GM12878 (cell line): Measurements from ENCODE around the gene SDK2. TPM values are rescaled to one million over a fixed set of nuclear protein-coding genes. Genes with fewer than 3 reads are reported as not detected.

Experiments used
- ATAC-seq: fragments of 200-7000 bp; cut with Tn5 transposase; 3 replicates; pipeline ENCODE4 v1.9.1; 2020; ENCODE audit warnings: mild to moderate bottlenecking, moderate library complexity
- BruUV-seq: library from RNA; stranded (reverse); fragments of 400-500 nt; replicated peaks from 2 replicates; lab custom pipeline; 2021; lab: Mats Ljungman, UMichigan
- CTCF ChIA-PET: fragments of 300-600 bp; sonication (Branson Sonifier 250); formaldehyde crosslinking; extraction: SDS; loops from one replicate; lab custom pipeline; 2021; ENCODE audit warnings: inconsistent platforms; lab: Yijun Ruan, JAX
- POLR2A ChIA-PET: fragments of 350-600 bp; formaldehyde crosslinking; extraction: SDS; loops from one replicate; lab custom pipeline; 2021; ENCODE audit warnings: inconsistent platforms; lab: Charles Lee
- RAD21 ChIA-PET: fragments of 300-600 bp; sonication (Branson Sonifier 250); formaldehyde crosslinking; loops from one replicate; lab custom pipeline; 2023; ENCODE audit warnings: antibody characterized with exemption; ENCODE audit not compliant: unreplicated experiment; lab: Charles Lee
- SMC1A ChIA-PET: fragments of 300-600 bp; sonication (Branson Sonifier 250); formaldehyde crosslinking; loops from one replicate; lab custom pipeline; 2023; ENCODE audit not compliant: unreplicated experiment, uncharacterized antibody; lab: Charles Lee
- DNase-seq: peaks from one replicate; pipeline ENCODE4 v3.0.0-alpha.2; 2011; ENCODE audit warnings: low read depth, low spot score
- FAIRE-seq: peaks from 3 replicates; lab custom pipeline; 2011; peaks lifted over from hg19 to GRCh38; lab: Jason Lieb, UNC
- H2AFZ ChIP-seq: 2 replicates; pipeline ENCODE4 v1.6.0; 2011; ENCODE audit warnings: low read depth, low read length, control low read depth; ENCODE audit not compliant: control insufficient read depth
- H3K27ac ChIP-seq: 2 replicates; pipeline ENCODE4 v1.5.1; 2011; ENCODE audit warnings: control low read depth; ENCODE audit not compliant: control insufficient read depth, insufficient read depth
- H3K27me3 ChIP-seq, 2 experiments: replicated peaks in 1 of 2; 2 replicates each; pipeline versions ENCODE4 v1.6.0 to v1.6.1; 2011; ENCODE audit warnings: low read length in 1 of 2; ENCODE audit not compliant: control insufficient read depth in 2 of 2, insufficient read depth in 2 of 2
- H3K36me3 ChIP-seq, 2 experiments: 2 replicates each; pipeline ENCODE4 v1.5.1; 2011; ENCODE audit warnings: low read length in 1 of 2; ENCODE audit not compliant: control insufficient read depth in 2 of 2, insufficient read depth in 2 of 2
- H3K4me1 ChIP-seq: 2 replicates; pipeline ENCODE4 v1.6.1; 2011; ENCODE audit warnings: mild to moderate bottlenecking, low read length, moderate library complexity, mixed read lengths; ENCODE audit not compliant: control insufficient read depth, insufficient read depth
- H3K4me2 ChIP-seq: 2 replicates; pipeline ENCODE4 v1.6.0; 2011; ENCODE audit warnings: control low read depth; ENCODE audit not compliant: control insufficient read depth, insufficient read depth
- H3K4me3 ChIP-seq: fragments of 200-600 bp; sonication (generic); 2 replicates; pipeline ENCODE4 v1.5.1; 2016
- H3K79me2 ChIP-seq: 2 replicates; pipeline ENCODE4 v1.6.0; 2011; ENCODE audit warnings: low read length; ENCODE audit not compliant: control insufficient read depth, insufficient read depth
- H3K9ac ChIP-seq: 2 replicates; pipeline ENCODE4 v1.8.0; 2011; ENCODE audit warnings: low read length, control low read depth, mixed read lengths; ENCODE audit not compliant: control insufficient read depth, insufficient read depth
- H3K9me3 ChIP-seq: replicated peaks from 3 replicates; pipeline ENCODE4 v1.5.1; 2011; ENCODE audit warnings: mild to moderate bottlenecking, low read length; ENCODE audit not compliant: control insufficient read depth, insufficient read depth
- H4K20me1 ChIP-seq: 2 replicates; pipeline ENCODE4 v1.6.0; 2011; ENCODE audit not compliant: control insufficient read depth, insufficient read depth
- ATF2 ChIP-seq: IDR thresholded peaks from 2 replicates; pipeline ENCODE4 v1.6.1; 2012; ENCODE audit warnings: low read length, inconsistent platforms
- BRCA1 ChIP-seq: IDR thresholded peaks from 2 replicates; pipeline ENCODE4 v1.6.1; 2011; ENCODE audit warnings: low read depth, low read length, improper control_type of control experiment
- CBX3 ChIP-seq: fragments of 200-600 bp; sonication (generic); IDR thresholded peaks from 2 replicates; pipeline ENCODE4 v1.6.1; 2016; ENCODE audit warnings: low read depth, borderline replicate concordance
- CHD2 ChIP-seq: IDR thresholded peaks from 2 replicates; pipeline ENCODE4 v1.6.1; 2011; ENCODE audit warnings: low read depth, low read length, improper control_type of control experiment, borderline replicate concordance
- EED ChIP-seq: sonication (generic); IDR thresholded peaks from 2 replicates; pipeline ENCODE4 v1.6.1; 2016; ENCODE audit warnings: antibody characterized with exemption, low read depth
- POLR2AphosphoS5 ChIP-seq: IDR thresholded peaks from 2 replicates; pipeline ENCODE4 v1.6.1; 2011; ENCODE audit warnings: mild to moderate bottlenecking, low read length, inconsistent platforms
- SRF ChIP-seq, 2 experiments: IDR thresholded peaks; 2 replicates each; pipeline ENCODE4 v1.6.1; 2011; ENCODE audit warnings: low read depth in 2 of 2, low read length in 2 of 2, mild to moderate bottlenecking in 1 of 2, moderate library complexity in 1 of 2
- TCF3 ChIP-seq: IDR thresholded peaks from 2 replicates; pipeline ENCODE4 v1.6.1; 2012; ENCODE audit warnings: low read depth, mild to moderate bottlenecking, low read length, borderline replicate concordance; ENCODE audit not compliant: insufficient read depth
- YY1 ChIP-seq: IDR thresholded peaks from 2 replicates; pipeline ENCODE4 v1.6.1; 2011; ENCODE audit warnings: low read depth, mild to moderate bottlenecking, low read length
- ZBED1 ChIP-seq: IDR thresholded peaks from 2 replicates; pipeline ENCODE4 v1.6.1; 2016; ENCODE audit warnings: borderline replicate concordance
- ZNF24 ChIP-seq: fragments of 450-650 bp; IDR thresholded peaks from 2 replicates; pipeline ENCODE4 v1.6.1; 2017; ENCODE audit warnings: antibody characterized with exemption, mild to moderate bottlenecking
- WGBS: methylation state at CpG from one replicate; pipeline ENCODE4 v1.1.6; 2016; ENCODE audit warnings: low lambda C conversion rate; ENCODE audit not compliant: insufficient replicate concordance, insufficient coverage; ENCODE audit errors: missing lambda C conversion rate; 5-methylcytosine and 5-hydroxymethylcytosine counted together
- in situ Hi-C: fragments of 300-500 bp; cut with MboI; formaldehyde crosslinking; loops from 9 replicates; pipeline ENCODE4 v1.14.3; 2018; ENCODE audit warnings: mixed read lengths
- intact Hi-C: fragments of 100-400 bp; cut with micrococcal nuclease; formaldehyde crosslinking; loops from one replicate; pipeline ENCODE4 v1.14.2; 2022; ENCODE audit not compliant: unreplicated experiment
- polyA plus RNA-seq, 11 experiments: library from polyadenylated mRNA; depleted of rRNA in 4 of 11; unstranded in 6 of 11; stranded (reverse) in 5 of 11; fragments of >200 nt; fragmentation: Nextera tagmentation in 4 of 11; fragmentation: Illumina TruSeq in 1 of 11; extraction: Ambion mirVana in 4 of 11; extraction: Trizol in 1 of 11; gene quantifications; 1 replicate in 1 of 11; 2 replicates in 10 of 11; pipeline versions ENCODE4 v1.2.1 to v1.2.3, GENCODE V29; 2011 to 2016; ENCODE audit warnings: inconsistent platforms in 2 of 11, missing spikeins in 2 of 11, low read depth in 1 of 11
- total RNA-seq, 4 experiments: library from RNA; depleted of rRNA in 3 of 4; stranded (reverse); fragments of >200 nt in 3 of 4; fragmentation: Illumina TruSeq in 1 of 4; extraction: Trizol in 1 of 4; gene quantifications; 2 replicates each; pipeline versions ENCODE4 v1.2.1 to v1.2.3, GENCODE V29; 2013 to 2021
- TF ChIP-seq, protein P1 (sequence below): fragments of 450-650 bp; conservative IDR thresholded peaks from 2 replicates; pipeline ENCODE4 v1.6.1; 2017; ENCODE audit warnings: mild to moderate bottlenecking, moderate library complexity
- TF ChIP-seq, protein P2 (sequence below): IDR thresholded peaks from 2 replicates; pipeline ENCODE4 v1.6.1; 2012; ENCODE audit warnings: mild to moderate bottlenecking, low read depth, low read length

The SDK2 gene
- total and polyA plus RNA-seq, 10 of the 15 experiments (the other 5 are each of a cell fraction or from before 2014, with no cell fraction given), result 0.03 to 0.08 (median 0.03) TPM; not detected in 7

- Histone ChIP-seq H2AFZ (no peak overlapping the region), H3K27me3 (no peaks in the 10 kb centered on the region), H3K27ac (no peak overlapping the region), H3K4me3 (no peak overlapping the region), H3K4me2 (no peak overlapping the region), H3K9ac (no peak overlapping the region), H3K36me3 (no peaks in the 10 kb centered on the region), H3K79me2 (no peaks in the 10 kb centered on the region), H4K20me1 (no peaks in the 10 kb centered on the region), H3K4me1 (peaks cover 12% of the 10 kb centered on the region), H3K9me3 (no peaks in the 10 kb centered on the region)
- CTCF ChIA-PET, result interaction anchor here (1.1 to 2.0 kb wide), 2 partner anchors 23 to 50 kb away, joined by 3 to 7 read pairs; no protein-coding TSS in a partner anchor
- RAD21 ChIA-PET, result interaction anchor here (1.3 to 2.8 kb wide), 4 partner anchors 20 to 52 kb away, joined by 4 to 14 read pairs (median 7); no protein-coding TSS in a partner anchor
- DNase-seq (no peak), FAIRE-seq (no peak), ATAC-seq (no peak)
- in situ Hi-C loops (no loop called here), intact Hi-C loops (no loop called here)
- no TSS peak for BruUV-seq
- SMC1A ChIA-PET, result interaction anchor here (0.8 to 2.8 kb wide), 6 partner anchors 12 to 63 kb away, joined by 4 to 28 read pairs (median 9); no protein-coding TSS in a partner anchor
- POLR2A ChIA-PET, result interaction anchor here (1.0 kb wide), 1 partner anchor 26 kb away, joined by 3 read pairs; no protein-coding TSS in a partner anchor
- 40% methylated on average over 4 of the region's 5 CpGs for whole genome bisulfite sequencing
- TF ChIP-seq ZBED1 (no peak), POLR2AphosphoS5 (no peak), TCF3 (no peak), ZNF24 (no peak), EED (no peak), BRCA1 (no peak), YY1 (no peak), CHD2 (no peak), CBX3 (no peak), SRF (IDR thresholded peaks at IDR 0.05; ENCODE audit: low read depth in 2 of 2, low read length in 2 of 2) (no peak), ATF2 (no peak)
- TF ChIP-seq, protein P1, sequence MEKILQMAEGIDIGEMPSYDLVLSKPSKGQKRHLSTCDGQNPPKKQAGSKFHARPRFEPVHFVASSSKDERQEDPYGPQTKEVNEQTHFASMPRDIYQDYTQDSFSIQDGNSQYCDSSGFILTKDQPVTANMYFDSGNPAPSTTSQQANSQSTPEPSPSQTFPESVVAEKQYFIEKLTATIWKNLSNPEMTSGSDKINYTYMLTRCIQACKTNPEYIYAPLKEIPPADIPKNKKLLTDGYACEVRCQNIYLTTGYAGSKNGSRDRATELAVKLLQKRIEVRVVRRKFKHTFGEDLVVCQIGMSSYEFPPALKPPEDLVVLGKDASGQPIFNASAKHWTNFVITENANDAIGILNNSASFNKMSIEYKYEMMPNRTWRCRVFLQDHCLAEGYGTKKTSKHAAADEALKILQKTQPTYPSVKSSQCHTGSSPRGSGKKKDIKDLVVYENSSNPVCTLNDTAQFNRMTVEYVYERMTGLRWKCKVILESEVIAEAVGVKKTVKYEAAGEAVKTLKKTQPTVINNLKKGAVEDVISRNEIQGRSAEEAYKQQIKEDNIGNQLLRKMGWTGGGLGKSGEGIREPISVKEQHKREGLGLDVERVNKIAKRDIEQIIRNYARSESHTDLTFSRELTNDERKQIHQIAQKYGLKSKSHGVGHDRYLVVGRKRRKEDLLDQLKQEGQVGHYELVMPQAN, result no peak
- TF ChIP-seq, protein P2, sequence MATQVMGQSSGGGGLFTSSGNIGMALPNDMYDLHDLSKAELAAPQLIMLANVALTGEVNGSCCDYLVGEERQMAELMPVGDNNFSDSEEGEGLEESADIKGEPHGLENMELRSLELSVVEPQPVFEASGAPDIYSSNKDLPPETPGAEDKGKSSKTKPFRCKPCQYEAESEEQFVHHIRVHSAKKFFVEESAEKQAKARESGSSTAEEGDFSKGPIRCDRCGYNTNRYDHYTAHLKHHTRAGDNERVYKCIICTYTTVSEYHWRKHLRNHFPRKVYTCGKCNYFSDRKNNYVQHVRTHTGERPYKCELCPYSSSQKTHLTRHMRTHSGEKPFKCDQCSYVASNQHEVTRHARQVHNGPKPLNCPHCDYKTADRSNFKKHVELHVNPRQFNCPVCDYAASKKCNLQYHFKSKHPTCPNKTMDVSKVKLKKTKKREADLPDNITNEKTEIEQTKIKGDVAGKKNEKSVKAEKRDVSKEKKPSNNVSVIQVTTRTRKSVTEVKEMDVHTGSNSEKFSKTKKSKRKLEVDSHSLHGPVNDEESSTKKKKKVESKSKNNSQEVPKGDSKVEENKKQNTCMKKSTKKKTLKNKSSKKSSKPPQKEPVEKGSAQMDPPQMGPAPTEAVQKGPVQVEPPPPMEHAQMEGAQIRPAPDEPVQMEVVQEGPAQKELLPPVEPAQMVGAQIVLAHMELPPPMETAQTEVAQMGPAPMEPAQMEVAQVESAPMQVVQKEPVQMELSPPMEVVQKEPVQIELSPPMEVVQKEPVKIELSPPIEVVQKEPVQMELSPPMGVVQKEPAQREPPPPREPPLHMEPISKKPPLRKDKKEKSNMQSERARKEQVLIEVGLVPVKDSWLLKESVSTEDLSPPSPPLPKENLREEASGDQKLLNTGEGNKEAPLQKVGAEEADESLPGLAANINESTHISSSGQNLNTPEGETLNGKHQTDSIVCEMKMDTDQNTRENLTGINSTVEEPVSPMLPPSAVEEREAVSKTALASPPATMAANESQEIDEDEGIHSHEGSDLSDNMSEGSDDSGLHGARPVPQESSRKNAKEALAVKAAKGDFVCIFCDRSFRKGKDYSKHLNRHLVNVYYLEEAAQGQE, result no peak
Measured at GRCh38 chr17:73318836-73319235, 325.4 kb downstream of the SDK2 start.
